ENCODE data around the gene MOV10L1.

Gene MOV10L1

DNA sequence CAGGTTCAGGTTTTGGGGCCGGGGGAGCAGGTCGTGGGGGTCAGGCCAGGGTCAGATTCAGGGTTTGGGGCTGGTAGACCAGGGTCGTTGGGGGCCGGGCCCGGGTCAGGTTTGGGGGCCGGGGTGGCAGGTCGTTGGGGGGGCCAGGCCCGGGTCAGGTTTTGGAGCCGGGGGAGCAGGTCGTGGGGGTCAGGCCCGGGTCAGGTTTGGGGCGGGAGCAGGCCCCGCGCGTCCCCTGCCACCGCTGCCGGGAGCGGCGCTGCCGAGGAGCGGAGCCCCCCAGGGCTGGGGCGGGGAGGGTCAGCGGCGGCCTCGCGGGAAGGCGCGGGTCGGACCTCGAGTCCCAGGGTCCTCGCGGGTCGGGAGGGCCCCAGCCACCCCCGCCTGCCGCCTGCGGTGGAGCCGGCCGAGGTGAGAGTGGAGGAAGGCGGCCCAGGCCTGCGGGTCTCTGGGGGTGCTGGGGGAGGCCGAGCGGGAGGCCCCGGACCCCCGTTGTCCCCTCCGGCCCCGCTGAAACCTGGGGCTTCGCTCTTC lies 96.4 kb downstream of the MOV10L1 start:
- Mint-ChIP-seq H3K27ac (peak overlapping the region; percentile 92), H3K27me3 (ENCODE audit: low read depth) (peaks cover 2% of the 10 kb centered on the region), H3K4me3 (peak overlapping the region; percentile 95), H3K4me1 (ENCODE audit: low read depth) (peaks cover 26% of the 10 kb centered on the region), H3K36me3 (ENCODE audit: low read depth) (peaks cover 7% of the 10 kb centered on the region), H3K9me3 (no peaks in the 10 kb centered on the region)
- DNase-seq (ENCODE audit: low spot score), result no peak

DNA sequence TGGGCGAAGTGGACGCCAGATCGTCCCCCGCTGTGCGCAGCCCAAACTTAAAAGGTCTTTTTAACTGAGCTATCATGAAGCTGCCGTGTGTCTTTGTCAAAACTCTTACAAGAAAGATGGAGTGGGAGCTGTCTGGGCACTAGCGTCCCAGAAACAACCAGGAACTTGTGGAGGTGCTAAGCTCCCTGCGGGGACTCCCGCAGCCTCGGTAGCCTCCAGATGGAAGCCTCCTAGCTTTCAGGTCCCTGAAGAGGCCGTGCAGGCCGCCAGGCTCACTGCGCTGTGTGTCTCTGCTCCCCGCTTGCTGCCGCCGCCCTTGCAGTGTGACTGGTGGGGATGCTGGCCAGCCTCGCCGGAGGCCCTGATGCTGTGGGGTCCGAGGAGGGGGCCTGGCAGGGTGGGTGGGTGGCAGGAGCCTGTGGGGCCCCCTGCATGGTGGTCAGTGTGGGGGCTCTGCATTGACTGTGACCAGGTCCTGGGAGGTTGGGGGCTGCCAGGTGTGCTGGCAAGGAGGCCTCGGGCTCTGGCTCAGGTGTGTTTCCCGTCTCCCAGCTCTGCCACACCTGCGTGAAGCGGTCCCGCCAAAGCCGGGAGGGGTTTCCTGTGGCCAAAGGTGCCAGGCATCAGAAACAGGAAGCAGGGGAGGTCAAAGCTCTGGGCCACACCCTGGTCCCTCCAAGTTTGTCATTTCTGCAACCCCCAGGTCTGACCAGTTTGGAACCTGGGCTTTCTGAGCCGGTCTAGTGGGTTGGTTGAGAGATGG lies 97.1 kb downstream of the MOV10L1 start:
- H3K4me1 Mint-ChIP-seq (ENCODE audit: low read depth), result peaks cover 32% of the 10 kb centered on the region
- H3K4me3 Mint-ChIP-seq, result peak overlapping the region; percentile 95
- peaks cover 2% of the 10 kb centered on the region for H3K27me3 Mint-ChIP-seq (ENCODE audit: low read depth)
- H3K9me3 Mint-ChIP-seq, result no peaks in the 10 kb centered on the region
- H3K36me3 Mint-ChIP-seq (ENCODE audit: low read depth), result peaks cover 11% of the 10 kb centered on the region
- no peak for DNase-seq (ENCODE audit: low spot score)
- peak overlapping the region; percentile 92 for H3K27ac Mint-ChIP-seq

DNA sequence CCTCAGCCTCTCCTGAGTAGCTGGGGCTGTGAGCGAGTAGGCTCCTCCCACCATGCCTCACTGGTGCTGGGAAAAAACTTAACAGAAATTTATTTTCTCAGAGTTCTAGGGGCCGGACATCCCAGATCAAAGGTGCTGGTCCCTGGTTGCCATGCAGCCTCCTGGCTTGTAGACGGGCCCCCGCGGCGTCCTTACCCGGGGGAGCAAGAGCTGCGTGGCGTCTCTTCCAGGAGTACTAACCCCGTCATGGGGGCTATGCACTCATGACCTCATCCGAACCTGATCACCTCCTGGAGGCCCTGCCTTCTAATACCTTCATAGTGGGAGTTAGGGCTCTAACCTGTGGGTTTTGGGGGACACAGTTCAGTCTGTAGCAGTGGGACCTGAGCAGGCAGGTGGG lies 98.5 kb downstream of the MOV10L1 start:
- peak overlapping the region; percentile 10 for H3K27ac Mint-ChIP-seq

DNA sequence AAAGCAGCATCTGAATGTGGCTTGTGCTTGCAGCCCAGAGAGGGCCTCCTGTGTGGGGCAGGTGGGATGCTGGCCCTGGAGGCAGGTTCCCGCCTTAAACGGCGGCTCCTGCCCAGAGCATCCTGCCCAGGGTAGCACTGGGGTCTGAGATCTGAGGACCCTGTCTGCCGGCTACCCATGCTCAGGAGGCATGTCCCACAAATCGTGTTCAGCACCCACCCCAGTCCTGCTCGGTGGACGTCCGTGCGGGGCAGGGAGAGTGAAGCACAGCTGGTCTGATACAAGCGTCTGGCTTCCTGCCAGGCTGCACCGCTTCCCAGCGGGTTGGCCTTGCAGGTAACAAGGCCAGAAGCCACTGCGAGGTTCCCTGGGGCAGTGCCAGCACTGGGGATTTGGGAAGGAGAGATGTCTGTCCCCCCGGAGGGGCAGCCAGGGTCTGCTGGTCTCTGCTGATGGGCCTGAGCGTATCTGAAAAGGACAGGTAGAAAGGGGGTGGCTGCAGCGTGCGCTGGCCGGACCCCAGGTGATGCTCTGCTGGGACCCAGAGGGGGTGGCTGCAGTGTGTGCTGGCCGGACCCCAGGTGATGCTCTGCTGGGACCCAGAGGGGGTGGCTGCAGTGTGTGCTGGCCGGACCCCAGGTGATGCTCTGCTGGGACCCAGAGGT lies 99.5 kb downstream of the MOV10L1 start:
- Mint-ChIP-seq H3K4me3 (peak overlapping the region; percentile 97), H3K9me3 (no peaks in the 10 kb centered on the region), H3K4me1 (ENCODE audit: low read depth) (peaks cover 36% of the 10 kb centered on the region), H3K36me3 (ENCODE audit: low read depth) (peaks cover 17% of the 10 kb centered on the region), H3K27me3 (ENCODE audit: low read depth) (peaks cover 2% of the 10 kb centered on the region), H3K27ac (peak overlapping the region; percentile 100)
- no peak for DNase-seq (ENCODE audit: low spot score)

More for the DNA sequence above, 98.5 kb downstream of the MOV10L1 start:
- Mint-ChIP-seq H3K36me3 (ENCODE audit: low read depth) (peaks cover 17% of the 10 kb centered on the region), H3K27me3 (ENCODE audit: low read depth) (peaks cover 2% of the 10 kb centered on the region), H3K4me3 (peak overlapping the region; percentile 42), H3K4me1 (ENCODE audit: low read depth) (peaks cover 38% of the 10 kb centered on the region), H3K9me3 (no peaks in the 10 kb centered on the region)
- DNase-seq (ENCODE audit: low spot score), result no peak

DNA sequence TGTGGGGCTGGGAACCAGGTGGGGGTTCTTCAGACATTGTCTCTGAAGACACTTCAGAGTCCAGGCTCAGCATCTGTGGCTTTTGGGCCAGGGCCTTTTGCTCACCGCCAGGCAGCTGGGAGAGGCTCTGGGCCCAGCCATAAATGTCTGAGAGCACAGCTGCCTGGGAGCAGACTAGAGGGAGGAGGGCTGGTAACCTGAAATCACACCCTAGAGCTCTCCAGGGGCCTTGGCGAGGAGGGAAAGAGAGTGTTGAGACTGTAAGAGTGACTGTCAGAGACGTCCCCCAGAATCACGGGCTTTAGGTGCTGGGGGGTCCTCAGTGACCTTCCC lies 100.0 kb downstream of the MOV10L1 start:
- peak overlapping the region; percentile 100 for H3K27ac Mint-ChIP-seq
- peaks cover 17% of the 10 kb centered on the region for H3K36me3 Mint-ChIP-seq (ENCODE audit: low read depth)
- peak overlapping the region; percentile 97 for H3K4me3 Mint-ChIP-seq
- DNase-seq (ENCODE audit: low spot score), result no peak
- H3K9me3 Mint-ChIP-seq, result no peaks in the 10 kb centered on the region
- H3K4me1 Mint-ChIP-seq (ENCODE audit: low read depth), result peaks cover 33% of the 10 kb centered on the region
- H3K27me3 Mint-ChIP-seq (ENCODE audit: low read depth), result no peaks in the 10 kb centered on the region

DNA sequence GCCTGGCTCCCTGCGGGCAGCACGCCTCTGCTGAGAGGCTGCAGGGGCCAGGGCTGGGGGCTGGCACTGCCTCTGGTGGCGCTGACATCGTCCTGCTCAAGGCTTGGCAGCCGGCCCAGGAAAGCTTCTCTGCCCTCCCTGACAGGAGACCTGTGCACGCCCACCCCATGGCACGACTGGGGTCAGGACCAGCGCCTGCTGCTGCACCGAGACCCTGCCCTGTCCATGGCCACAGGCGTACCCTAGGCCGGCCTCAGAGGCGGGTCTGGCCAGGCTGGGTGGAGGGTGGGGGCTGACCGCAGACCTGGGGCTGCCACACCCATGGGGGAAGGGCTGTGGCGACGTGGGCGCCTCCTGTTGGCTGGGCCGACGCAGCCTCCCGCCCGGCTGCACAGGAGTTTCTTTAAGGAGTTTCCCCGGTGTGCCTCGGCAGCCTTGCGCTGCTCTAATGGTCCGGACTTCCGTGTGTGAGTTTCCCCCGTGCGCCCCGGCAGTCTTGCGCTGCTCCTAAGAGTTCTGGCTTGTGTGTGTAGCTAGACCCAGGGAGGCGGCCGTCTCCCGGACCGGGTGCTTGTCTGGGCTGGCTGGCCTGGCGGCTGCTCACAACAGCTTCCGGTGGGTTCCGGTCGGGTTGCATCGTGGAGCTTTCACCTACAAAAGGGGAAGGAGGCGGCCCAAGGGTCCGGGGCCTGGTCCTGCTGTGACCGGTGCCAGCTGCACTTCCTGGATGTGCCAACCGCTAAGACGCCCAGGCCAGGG lies 100.6 kb downstream of the MOV10L1 start:
- H3K27ac Mint-ChIP-seq, result peak overlapping the region; percentile 100
- DNase-seq (ENCODE audit: low spot score), result peak; percentile 82
- no peaks in the 10 kb centered on the region for H3K9me3 Mint-ChIP-seq
- H3K27me3 Mint-ChIP-seq (ENCODE audit: low read depth), result no peaks in the 10 kb centered on the region
- peaks cover 17% of the 10 kb centered on the region for H3K36me3 Mint-ChIP-seq (ENCODE audit: low read depth)
- H3K4me1 Mint-ChIP-seq (ENCODE audit: low read depth), result peaks cover 32% of the 10 kb centered on the region
- H3K4me3 Mint-ChIP-seq, result peak overlapping the region; percentile 97

DNA sequence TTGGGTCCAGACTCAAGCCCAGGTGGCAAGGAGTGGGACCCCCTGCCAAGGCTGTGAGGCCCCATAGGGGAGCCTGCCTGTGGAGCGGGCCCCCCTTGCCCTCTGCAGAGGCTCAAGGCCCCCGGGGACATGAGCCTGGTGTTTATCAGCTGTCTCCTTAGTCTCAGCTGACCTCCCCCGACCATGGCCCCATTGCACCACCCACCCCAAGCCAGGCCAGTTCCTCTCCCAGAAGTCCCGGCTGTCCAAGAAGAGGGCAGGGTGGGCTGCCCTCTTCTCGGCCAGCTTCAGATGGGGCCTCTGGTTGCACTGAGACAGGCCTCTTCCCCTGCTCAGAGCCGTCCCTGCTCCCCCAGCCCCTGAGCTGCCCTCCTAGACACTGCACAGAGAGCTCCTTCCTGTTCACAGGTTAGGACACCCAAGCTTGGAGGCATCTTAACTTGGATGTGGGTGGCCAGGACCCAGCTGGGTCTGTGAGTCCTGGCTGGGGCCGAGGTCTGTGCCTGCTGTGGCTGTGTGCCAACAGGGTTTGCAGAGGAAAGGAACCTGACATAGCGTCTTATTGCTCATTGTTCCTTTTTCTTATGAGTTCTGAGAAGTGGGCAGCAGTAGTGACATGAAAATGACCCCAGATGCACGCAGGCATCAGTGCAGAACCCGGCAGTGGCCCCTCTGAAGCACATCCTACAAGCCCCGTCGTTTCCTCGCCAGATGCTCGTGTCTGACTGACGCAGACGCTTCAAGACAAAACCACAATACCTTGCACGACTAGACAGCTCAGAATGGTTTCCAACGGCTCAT lies 101.3 kb downstream of the MOV10L1 start:
- H3K4me1 Mint-ChIP-seq (ENCODE audit: low read depth), result peaks cover 30% of the 10 kb centered on the region
- H3K27me3 Mint-ChIP-seq (ENCODE audit: low read depth), result no peaks in the 10 kb centered on the region
- H3K36me3 Mint-ChIP-seq (ENCODE audit: low read depth), result peaks cover 17% of the 10 kb centered on the region
- H3K9me3 Mint-ChIP-seq, result no peaks in the 10 kb centered on the region
- H3K27ac Mint-ChIP-seq, result peak overlapping the region; percentile 100
- peak overlapping the region; percentile 97 for H3K4me3 Mint-ChIP-seq
- peak; percentile 63 for DNase-seq (ENCODE audit: low spot score)

DNA sequence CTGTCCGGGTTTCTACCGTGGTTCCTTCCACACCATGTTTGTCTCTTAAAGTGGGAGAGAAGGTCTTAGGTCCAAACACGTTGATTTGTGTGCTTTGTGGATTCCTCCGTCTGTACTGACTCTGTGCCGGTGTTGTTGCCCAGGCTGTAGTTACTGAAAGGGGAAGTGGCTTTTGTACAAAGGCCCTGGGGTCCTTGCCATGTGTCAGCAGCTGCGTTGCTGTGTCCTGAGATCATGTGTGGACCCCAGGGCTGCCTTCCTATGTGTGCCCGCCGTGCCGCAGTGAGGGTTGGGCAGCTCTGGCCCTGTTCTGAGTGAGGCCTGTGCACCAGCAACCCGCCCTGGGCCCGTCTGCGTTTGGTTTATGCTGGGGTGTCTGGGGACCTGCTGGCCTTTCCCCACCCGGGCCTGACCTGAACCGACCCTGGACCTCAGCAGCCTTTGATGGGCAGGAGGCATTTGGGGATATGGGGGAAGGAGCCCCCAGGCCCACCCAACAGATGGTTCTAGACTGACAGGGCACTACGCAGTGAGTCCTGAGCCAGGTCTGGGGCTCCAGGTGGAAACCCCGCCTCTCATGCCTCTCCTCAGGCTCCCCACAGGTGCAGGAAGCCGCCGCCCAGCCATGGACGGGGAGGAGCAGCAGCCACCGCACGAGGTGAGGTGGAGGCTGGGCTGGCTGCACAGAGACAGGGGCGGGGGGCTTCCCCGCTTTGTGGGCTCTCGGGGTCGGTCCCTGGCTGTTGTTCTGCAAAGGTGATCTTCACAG lies 102.8 kb downstream of the MOV10L1 start:
- Mint-ChIP-seq H3K4me3 (peak overlapping the region; percentile 97), H3K27ac (peak overlapping the region; percentile 100), H3K4me1 (ENCODE audit: low read depth) (peaks cover 27% of the 10 kb centered on the region), H3K27me3 (ENCODE audit: low read depth) (no peaks in the 10 kb centered on the region), H3K9me3 (no peaks in the 10 kb centered on the region), H3K36me3 (ENCODE audit: low read depth) (peaks cover 12% of the 10 kb centered on the region)
- no peak for DNase-seq (ENCODE audit: low spot score)

DNA sequence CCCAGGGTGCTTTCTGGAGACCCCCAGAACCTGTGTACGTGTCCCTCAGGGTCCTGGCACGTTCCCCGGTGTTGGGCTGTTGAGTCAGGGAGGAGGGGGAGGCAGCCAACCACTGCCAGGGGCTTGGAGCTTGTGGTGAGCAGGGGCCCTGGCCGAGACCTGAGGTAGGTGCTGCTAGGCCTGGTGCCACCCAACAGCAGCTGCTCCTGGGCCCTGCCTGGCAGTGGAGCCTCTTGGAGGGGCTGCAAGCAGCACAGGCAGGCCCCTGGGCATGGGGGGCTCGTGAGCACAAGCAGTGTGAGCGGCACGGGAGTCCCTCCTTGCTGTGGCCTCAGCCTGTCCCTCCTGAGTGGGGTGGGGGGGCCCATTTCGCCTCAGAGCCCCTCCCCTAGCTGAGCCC lies 103.8 kb downstream of the MOV10L1 start:
- Mint-ChIP-seq H3K9me3 (no peaks in the 10 kb centered on the region), H3K4me3 (no peak overlapping the region), H3K27me3 (ENCODE audit: low read depth) (no peaks in the 10 kb centered on the region), H3K27ac (no peak overlapping the region), H3K4me1 (ENCODE audit: low read depth) (peaks cover 23% of the 10 kb centered on the region), H3K36me3 (ENCODE audit: low read depth) (peaks cover 12% of the 10 kb centered on the region)
- no peak for DNase-seq (ENCODE audit: low spot score)

DNA sequence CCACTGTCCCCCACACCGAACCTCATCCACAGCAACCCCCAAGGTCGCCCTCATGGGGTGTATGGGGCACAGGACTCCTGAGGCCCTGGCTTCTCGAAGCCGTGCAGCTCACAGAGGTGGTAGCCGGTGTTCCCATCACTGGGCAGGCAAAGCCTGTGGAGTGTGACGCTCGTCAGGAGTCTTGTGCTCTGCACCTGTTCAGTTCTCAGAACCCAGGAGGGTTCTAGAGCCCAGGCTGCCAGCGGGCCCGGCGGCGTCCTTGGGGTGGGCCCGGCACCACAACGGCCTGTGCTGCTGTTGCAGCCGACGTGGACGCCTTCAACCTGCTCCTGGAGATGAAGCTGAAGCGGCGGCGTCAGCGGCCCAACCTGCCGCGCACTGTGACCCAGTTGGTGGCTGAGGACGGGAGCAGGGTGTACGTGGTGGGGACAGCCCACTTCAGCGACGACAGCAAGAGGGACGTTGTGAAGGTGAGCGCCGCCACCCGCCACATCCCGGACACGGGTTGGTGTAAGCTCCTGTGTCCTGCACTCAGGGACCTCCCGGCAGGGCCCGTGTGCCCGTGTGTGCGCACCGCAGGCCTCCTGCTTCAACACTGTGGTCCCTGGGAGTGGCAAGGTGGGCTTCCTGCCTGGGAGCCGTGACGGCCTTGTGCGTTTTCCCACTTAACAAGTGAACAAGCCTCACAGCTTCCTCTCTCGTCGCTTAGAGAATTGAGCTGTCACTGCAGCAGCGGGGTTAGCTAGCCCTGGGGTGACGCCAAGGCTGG lies 104.4 kb downstream of the MOV10L1 start:
- Mint-ChIP-seq H3K36me3 (ENCODE audit: low read depth) (peaks cover 12% of the 10 kb centered on the region), H3K27me3 (ENCODE audit: low read depth) (no peaks in the 10 kb centered on the region), H3K4me3 (no peak overlapping the region), H3K9me3 (no peaks in the 10 kb centered on the region), H3K27ac (no peak overlapping the region), H3K4me1 (ENCODE audit: low read depth) (peaks cover 22% of the 10 kb centered on the region)
- no peak for DNase-seq (ENCODE audit: low spot score)

DNA sequence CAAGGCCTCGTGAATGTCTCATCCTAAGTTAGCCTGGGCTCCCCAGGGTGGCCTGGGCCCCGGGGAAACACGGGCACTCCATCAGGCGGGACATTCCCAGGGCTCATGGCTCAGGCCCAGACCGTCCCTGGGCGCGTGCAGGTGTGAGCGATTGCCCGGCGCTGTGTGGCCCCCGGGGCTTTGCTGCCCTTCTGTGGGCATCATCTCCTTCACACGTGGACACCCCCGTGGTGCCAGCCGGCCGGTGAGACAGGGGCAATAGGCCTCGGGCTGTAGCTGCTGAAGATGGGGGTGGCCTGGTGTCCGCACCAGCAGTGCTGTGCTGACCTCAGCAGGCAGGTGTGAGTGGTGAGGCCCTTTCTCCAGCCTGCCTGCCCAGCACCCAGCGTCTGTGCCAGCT lies 106.5 kb downstream of the MOV10L1 start:
- Mint-ChIP-seq H3K9me3 (no peaks in the 10 kb centered on the region), H3K36me3 (ENCODE audit: low read depth) (peaks cover 14% of the 10 kb centered on the region), H3K4me1 (ENCODE audit: low read depth) (peaks cover 16% of the 10 kb centered on the region), H3K27ac (no peak overlapping the region), H3K4me3 (no peak overlapping the region), H3K27me3 (ENCODE audit: low read depth) (no peaks in the 10 kb centered on the region)
- no peak for DNase-seq (ENCODE audit: low spot score)

DNA sequence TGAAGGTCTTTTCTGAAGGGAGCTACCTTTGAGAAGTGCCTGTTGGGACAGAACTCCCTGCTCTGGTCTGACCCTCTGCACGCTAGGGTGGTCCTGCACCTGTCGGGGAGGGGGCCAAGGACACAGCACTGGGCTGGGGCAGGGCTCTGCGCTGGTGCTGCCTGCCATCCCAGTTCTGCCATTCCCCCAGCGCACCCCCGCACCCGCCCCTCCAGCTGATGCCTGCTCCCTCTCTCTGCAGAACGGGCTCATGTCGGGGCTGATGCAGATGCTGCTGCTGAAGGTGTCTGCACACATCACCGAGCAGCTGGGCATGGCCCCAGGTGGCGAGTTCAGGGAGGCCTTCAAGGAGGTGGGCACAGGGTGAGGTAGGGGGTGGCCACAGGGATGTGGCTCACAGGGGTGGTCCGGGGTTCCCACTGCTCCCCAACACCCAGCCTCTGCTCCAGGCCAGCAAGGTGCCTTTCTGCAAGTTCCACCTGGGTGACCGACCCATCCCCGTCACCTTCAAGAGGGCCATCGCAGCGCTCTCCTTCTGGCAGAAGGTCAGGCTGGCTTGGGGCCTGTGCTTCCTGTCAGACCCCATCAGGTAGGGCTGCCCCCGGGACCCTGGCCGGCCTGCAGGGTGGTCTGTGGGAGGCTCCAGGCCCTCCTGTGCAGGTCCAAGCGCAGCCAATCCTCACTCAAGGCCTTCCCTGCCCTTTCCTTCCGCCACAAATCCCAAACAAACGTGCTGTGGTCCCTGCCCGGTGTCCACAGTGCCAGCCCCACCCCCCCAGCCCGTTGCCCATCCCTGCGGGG lies 107.4 kb downstream of the MOV10L1 start:
- Mint-ChIP-seq H3K4me3 (no peak overlapping the region), H3K4me1 (ENCODE audit: low read depth) (peaks cover 14% of the 10 kb centered on the region), H3K27ac (no peak overlapping the region), H3K9me3 (no peaks in the 10 kb centered on the region), H3K27me3 (ENCODE audit: low read depth) (no peaks in the 10 kb centered on the region), H3K36me3 (ENCODE audit: low read depth) (peaks cover 10% of the 10 kb centered on the region)
- no peak for DNase-seq (ENCODE audit: low spot score)
